Esophagus squamous epithelium (tissue), 5 donors: ENCODE data around the gene IFT43. TPM values are rescaled to one million over a fixed set of nuclear protein-coding genes. Genes with fewer than 3 reads are reported as not detected.

ENCODE experiments used
- DNase-seq: peaks from one replicate; lab custom pipeline; 2025; lab: John Stamatoyannopoulos, UW
- H3K27ac ChIP-seq, 4 donors: fragments of 200-600 bp; sonication (generic); one replicate each; pipeline ENCODE4 v1.5.1; 2016 to 2019; ENCODE audit warnings: mild to moderate bottlenecking in 1 of 4
- H3K27me3 ChIP-seq, 4 donors: fragments of 200-600 bp; sonication (generic); 1 replicate in 3 of 4; 2 replicates in 1 of 4; pipeline versions ENCODE4 v1.5.1 to v1.6.0; 2017 to 2021; ENCODE audit warnings: antibody characterized with exemption in 1 of 4
- H3K36me3 ChIP-seq, 3 donors: fragments of 200-600 bp; sonication (generic); one replicate each; pipeline ENCODE4 v1.5.1; 2016 to 2019
- H3K4me1 ChIP-seq, 3 donors: fragments of 200-600 bp; sonication (generic); one replicate each; pipeline ENCODE4 v1.5.1; 2017 to 2019
- H3K4me3 ChIP-seq, 4 donors: fragments of 200-600 bp; sonication (generic); 1 replicate in 3 of 4; 2 replicates in 1 of 4; pipeline ENCODE4 v1.5.1; 2016 to 2019; ENCODE audit warnings: mild to moderate bottlenecking in 2 of 4, moderate library complexity in 1 of 4
- H3K9me3 ChIP-seq, 3 donors: fragments of 200-600 bp; sonication (generic); one replicate each; pipeline ENCODE4 v1.5.1; 2016 to 2019
- POLR2A ChIP-seq, 4 donors: fragments of 450-650 bp; IDR thresholded peaks; one replicate each; pipeline ENCODE4 v1.6.1; 2017; ENCODE audit warnings: antibody characterized with exemption in 4 of 4, mild to moderate bottlenecking in 4 of 4, moderate library complexity in 3 of 4
- WGBS, 2 donors: methylation state at CpG; one replicate each; pipeline ENCODE4 v1.1.5; 2018; 5-methylcytosine and 5-hydroxymethylcytosine counted together
- intact Hi-C: fragments of 100-400 bp; cut with DNase I; formaldehyde crosslinking; loops from one replicate; pipeline ENCODE4 v1.15.0; 2022
- total RNA-seq, 4 donors: library from RNA; depleted of rRNA; stranded (reverse); fragments of >200 nt; gene quantifications; one replicate each; pipeline ENCODE4 v1.1.0, GENCODE V29; 2016
- TF ChIP-seq, protein P1 (sequence below), 6 experiments: fragments of 450-650 bp in 4 of 6; fragments of 200-600 bp in 2 of 6; sonication (generic) in 2 of 6; IDR thresholded peaks; one replicate each; pipeline ENCODE4 v1.5.1; 2016 to 2019; ENCODE audit warnings: antibody characterized with exemption in 6 of 6, mild to moderate bottlenecking in 4 of 6, moderate library complexity in 4 of 6
- donor health status: DM: yes; HTN: yes; CAD: no.

IFT43 gene
- total RNA-seq, 4 donors from 2014 or later, result 15.4 to 28.8 (median 17.5) TPM

DNA sequence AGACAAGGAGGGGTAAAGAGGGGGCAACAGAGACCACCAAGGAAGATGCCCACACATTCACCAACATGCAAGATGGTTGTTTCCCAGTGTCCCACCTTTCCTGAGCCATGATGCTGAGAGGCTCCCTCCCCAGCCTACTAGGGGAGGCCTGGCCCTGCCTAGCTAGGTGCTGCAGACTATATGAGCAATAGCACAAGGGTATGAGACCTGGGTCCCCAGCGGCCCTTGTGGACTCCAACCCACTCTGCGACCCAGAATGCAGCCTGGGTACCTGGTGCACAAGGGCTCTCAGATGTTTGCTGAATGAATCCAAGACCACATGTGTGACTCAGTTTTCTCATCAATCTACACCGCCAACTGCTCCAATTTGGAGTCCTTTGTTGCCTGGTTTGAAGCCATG lies 17.7 kb upstream of the IFT43 start:
- H3K27me3 ChIP-seq, result no peaks in the 10 kb centered on the region
- no peaks in the 10 kb centered on the region for H3K9me3 ChIP-seq
- H3K4me1 ChIP-seq, result peaks cover 0 to 5% (median 0%) of the 10 kb centered on the region in 3 donors
- intact Hi-C loops, result no loop called here
- no peak for TF ChIP-seq POLR2A (IDR thresholded peaks at IDR 0.05)
- TF ChIP-seq, protein P1, sequence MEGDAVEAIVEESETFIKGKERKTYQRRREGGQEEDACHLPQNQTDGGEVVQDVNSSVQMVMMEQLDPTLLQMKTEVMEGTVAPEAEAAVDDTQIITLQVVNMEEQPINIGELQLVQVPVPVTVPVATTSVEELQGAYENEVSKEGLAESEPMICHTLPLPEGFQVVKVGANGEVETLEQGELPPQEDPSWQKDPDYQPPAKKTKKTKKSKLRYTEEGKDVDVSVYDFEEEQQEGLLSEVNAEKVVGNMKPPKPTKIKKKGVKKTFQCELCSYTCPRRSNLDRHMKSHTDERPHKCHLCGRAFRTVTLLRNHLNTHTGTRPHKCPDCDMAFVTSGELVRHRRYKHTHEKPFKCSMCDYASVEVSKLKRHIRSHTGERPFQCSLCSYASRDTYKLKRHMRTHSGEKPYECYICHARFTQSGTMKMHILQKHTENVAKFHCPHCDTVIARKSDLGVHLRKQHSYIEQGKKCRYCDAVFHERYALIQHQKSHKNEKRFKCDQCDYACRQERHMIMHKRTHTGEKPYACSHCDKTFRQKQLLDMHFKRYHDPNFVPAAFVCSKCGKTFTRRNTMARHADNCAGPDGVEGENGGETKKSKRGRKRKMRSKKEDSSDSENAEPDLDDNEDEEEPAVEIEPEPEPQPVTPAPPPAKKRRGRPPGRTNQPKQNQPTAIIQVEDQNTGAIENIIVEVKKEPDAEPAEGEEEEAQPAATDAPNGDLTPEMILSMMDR (IDR thresholded peaks at IDR 0.05), result no peak
- no peak overlapping the region for H3K4me3 ChIP-seq
- H3K36me3 ChIP-seq, result peaks cover 0 to 63% (median 5%) of the 10 kb centered on the region in 3 donors
- 89 to 100% methylated on average over 3 of the region's 3 CpGs for WGBS, 2 donors
- no peak overlapping the region for H3K27ac ChIP-seq
- no peak for DNase-seq

DNA sequence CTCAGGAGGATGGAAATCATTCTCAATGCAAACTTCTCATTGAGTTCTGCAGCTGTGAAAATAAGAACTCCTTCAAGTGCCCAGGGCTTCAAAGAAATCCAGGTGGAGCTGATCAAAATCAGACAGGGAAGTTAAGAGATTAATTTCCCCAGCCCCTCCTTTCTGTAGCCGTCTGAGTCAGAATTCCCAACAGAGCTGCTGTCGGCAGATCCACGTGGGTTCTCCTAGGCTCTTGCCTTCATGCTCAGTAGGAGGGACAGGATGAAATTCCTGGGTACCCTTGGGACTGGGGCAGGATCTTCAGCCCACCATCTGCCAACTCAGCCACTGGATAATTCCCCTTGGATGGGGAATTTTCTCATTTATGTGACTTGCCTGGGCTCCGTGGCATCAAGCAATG lies 17.1 kb upstream of the IFT43 start:
- Histone ChIP-seq H3K9me3 (no peaks in the 10 kb centered on the region), H3K4me3 (no peak overlapping the region), H3K4me1 (peaks cover 0 to 5% (median 0%) of the 10 kb centered on the region in 3 donors), H3K36me3 (peaks cover 0 to 57% (median 5%) of the 10 kb centered on the region in 3 donors), H3K27me3 (no peaks in the 10 kb centered on the region), H3K27ac (peak overlapping the region in 1 of 4 donors; percentile 18)
- WGBS, 2 donors, result 60 to 64% methylated on average over 3 of the region's 4 CpGs
- no peak for DNase-seq
- intact Hi-C loops, result no loop called here
- no peak for TF ChIP-seq POLR2A (IDR thresholded peaks at IDR 0.05)
- TF ChIP-seq, protein P1 (IDR thresholded peaks at IDR 0.05), result no peak

DNA sequence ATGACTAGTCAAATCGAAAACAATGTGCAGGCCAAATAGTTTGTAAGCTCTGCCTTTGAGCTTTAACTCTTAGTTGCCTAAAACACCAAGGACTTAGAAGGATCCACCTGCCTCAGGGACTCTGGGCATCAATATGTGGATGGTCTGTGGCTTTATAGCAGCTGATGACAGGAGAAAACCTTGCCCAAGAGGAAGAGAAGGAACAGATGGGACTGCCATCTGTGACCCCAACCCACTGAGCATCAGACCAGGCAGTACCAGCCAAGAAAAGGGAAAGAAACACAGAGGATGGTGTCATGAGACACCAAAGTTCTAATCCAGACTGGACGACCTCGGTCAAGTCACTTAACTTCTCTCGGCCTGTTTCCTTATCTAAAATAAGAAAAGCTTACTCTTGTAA lies 16.4 kb upstream of the IFT43 start:
- no peak for DNase-seq
- Histone ChIP-seq H3K27ac (peak overlapping the region in 1 of 4 donors; percentile 18), H3K27me3 (no peaks in the 10 kb centered on the region), H3K4me3 (no peak overlapping the region), H3K36me3 (peaks cover 0 to 50% (median 0%) of the 10 kb centered on the region in 3 donors), H3K9me3 (no peaks in the 10 kb centered on the region), H3K4me1 (peaks cover 0 to 5% (median 0%) of the 10 kb centered on the region in 3 donors)
- intact Hi-C loops, result no loop called here
- 70 to 79% methylated on average over 4 of the region's 4 CpGs for WGBS, 2 donors
- no peak for TF ChIP-seq POLR2A (IDR thresholded peaks at IDR 0.05)
- TF ChIP-seq, protein P1 (IDR thresholded peaks at IDR 0.05), result no peak

- TF ChIP-seq, protein P1 (IDR thresholded peaks at IDR 0.05), result no peak
- no peak for TF ChIP-seq POLR2A (IDR thresholded peaks at IDR 0.05)
- Histone ChIP-seq H3K9me3 (no peaks in the 10 kb centered on the region), H3K27ac (no peak overlapping the region), H3K4me1 (peaks cover 0 to 5% (median 0%) of the 10 kb centered on the region in 3 donors), H3K4me3 (no peak overlapping the region), H3K36me3 (peaks cover 0 to 43% (median 0%) of the 10 kb centered on the region in 3 donors), H3K27me3 (no peaks in the 10 kb centered on the region)
- 69 to 72% methylated on average over 8 of the region's 8 CpGs for WGBS, 2 donors
- no peak for DNase-seq
- intact Hi-C loops, result no loop called here
Measured at GRCh38 chr14:75969891-75970290, 15.7 kb upstream of the IFT43 start.

GRCh38 chr14:75970989-75971388 lies 14.6 kb upstream of the IFT43 start:
- H3K27ac ChIP-seq, result no peak overlapping the region
- no peaks in the 10 kb centered on the region for H3K27me3 ChIP-seq
- no peak for TF ChIP-seq POLR2A (IDR thresholded peaks at IDR 0.05)
- TF ChIP-seq, protein P1 (IDR thresholded peaks at IDR 0.05), result no peak
- intact Hi-C loops, result no loop called here
- no peak for DNase-seq
- WGBS, 2 donors, result 86% methylated on average over 8 to 9 of the region's 9 CpGs
- peaks cover 0 to 5% (median 0%) of the 10 kb centered on the region in 3 donors for H3K4me1 ChIP-seq
- no peaks in the 10 kb centered on the region for H3K9me3 ChIP-seq
- H3K36me3 ChIP-seq, result peaks cover 0 to 32% (median 0%) of the 10 kb centered on the region in 3 donors
- H3K4me3 ChIP-seq, result no peak overlapping the region
